ENCODE measurements around the gene S100A7A. TPM values are rescaled to one million over a fixed set of nuclear protein-coding genes. Genes with fewer than 3 reads are reported as not detected.

S100A7A gene
- total and polyA plus RNA-seq, 2 donors (not counting 1 experiment from before 2014, with no cell fraction given): not detected

DNA sequence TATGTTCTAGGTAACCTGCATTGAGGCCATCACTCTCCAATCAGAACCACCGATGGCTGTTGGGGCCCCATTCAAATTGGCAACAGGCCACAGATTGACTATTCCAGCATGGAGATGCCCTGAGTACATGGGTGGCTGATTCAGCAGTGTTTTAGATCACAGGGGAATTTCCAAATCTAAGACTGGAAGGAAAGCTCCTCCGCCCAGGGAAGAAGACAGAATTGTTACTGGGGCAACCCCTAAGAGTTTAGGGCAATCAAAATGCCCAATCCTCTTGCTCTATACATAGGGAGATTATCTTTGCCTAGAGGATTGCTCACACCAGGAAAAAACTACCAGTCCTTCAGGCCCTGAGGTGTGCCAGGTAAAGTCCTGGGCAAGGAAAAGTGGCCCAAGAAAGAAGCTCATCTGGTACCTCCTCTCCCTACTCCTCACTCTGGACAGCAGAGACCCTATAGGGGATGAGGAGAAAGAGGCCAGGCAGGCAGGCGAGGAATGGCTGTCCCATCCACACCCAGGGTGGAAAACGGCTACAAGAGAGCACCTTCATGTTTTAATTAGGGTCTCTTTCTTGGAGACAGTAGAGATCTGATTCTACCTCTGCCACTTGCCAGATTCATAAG, 31.3 kb upstream of the S100A7A start:
- no peak overlapping the region for H3K9ac ChIP-seq (ENCODE audit: low read length)
- intact Hi-C loops (cut with micrococcal nuclease): no loop called here
- H3K27me3 ChIP-seq (replicated peaks in 1 of 4; ENCODE audit: control extremely low read depth in 1 of 4, control insufficient read depth in 3 of 4, insufficient read depth in 4 of 4, low read length in 3 of 4): peaks cover 0 to 4% (median 2%) of the 10 kb centered on the region in 4 experiments
- H3K79me2 ChIP-seq (ENCODE audit: control insufficient read depth, insufficient read depth, low read length): no peaks in the 10 kb centered on the region
- CTCF ChIA-PET: no interaction called here
- H2AFZ ChIP-seq (ENCODE audit: insufficient read depth, low read depth, low read length, poor library complexity, severe bottlenecking): no peak overlapping the region
- H3K4me1 ChIP-seq (ENCODE audit: control insufficient read depth in 2 of 2, insufficient read depth in 2 of 2, low read length in 2 of 2): no peaks in the 10 kb centered on the region
- no peaks in the 10 kb centered on the region for H3K9me3 Mint-ChIP-seq (ENCODE audit: insufficient read depth)
- no CpG with 5 or more reads among the region's 4 CpGs for WGBS (ENCODE audit: insufficient coverage)
- ATAC-seq (ENCODE audit: low read depth) (no peak), DNase-seq (no peak)
- POLR2A ChIA-PET: no interaction called here
- H3K4me3 ChIP-seq (ENCODE audit: control extremely low read depth in 1 of 5, extremely low read depth in 1 of 5, insufficient read depth in 1 of 5, low read depth in 2 of 5, low read length in 4 of 5): no peak overlapping the region
- no peak overlapping the region for H3K4me3 Mint-ChIP-seq
- H3K27ac Mint-ChIP-seq: no peak overlapping the region
- TF ChIP-seq, protein P1, sequence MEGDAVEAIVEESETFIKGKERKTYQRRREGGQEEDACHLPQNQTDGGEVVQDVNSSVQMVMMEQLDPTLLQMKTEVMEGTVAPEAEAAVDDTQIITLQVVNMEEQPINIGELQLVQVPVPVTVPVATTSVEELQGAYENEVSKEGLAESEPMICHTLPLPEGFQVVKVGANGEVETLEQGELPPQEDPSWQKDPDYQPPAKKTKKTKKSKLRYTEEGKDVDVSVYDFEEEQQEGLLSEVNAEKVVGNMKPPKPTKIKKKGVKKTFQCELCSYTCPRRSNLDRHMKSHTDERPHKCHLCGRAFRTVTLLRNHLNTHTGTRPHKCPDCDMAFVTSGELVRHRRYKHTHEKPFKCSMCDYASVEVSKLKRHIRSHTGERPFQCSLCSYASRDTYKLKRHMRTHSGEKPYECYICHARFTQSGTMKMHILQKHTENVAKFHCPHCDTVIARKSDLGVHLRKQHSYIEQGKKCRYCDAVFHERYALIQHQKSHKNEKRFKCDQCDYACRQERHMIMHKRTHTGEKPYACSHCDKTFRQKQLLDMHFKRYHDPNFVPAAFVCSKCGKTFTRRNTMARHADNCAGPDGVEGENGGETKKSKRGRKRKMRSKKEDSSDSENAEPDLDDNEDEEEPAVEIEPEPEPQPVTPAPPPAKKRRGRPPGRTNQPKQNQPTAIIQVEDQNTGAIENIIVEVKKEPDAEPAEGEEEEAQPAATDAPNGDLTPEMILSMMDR (IDR thresholded peaks at IDR 0.05): no peak
- no peak for TF ChIP-seq EZH2 (IDR thresholded peaks at IDR 0.05; ENCODE audit: borderline replicate concordance, insufficient read depth, low read depth, low read length, poor library complexity, severe bottlenecking)
- H3K36me3 ChIP-seq (replicated peaks in 1 of 2; ENCODE audit: control extremely low read depth in 1 of 2, control insufficient read depth in 1 of 2, extremely low read depth in 1 of 2, insufficient read depth in 2 of 2, low read length in 1 of 2): no peaks in the 10 kb centered on the region
- peaks cover 0 to 6% (median 0%) of the 10 kb centered on the region in 3 donors for H3K9me3 ChIP-seq (ENCODE audit: control extremely low read depth in 1 of 3, control insufficient read depth in 2 of 3, insufficient read depth in 1 of 3, low read length in 2 of 3)
- H4K20me1 ChIP-seq (ENCODE audit: control insufficient read depth, insufficient read depth, low read length, poor library complexity, severe bottlenecking): no peaks in the 10 kb centered on the region
- no peak overlapping the region for H3K27ac ChIP-seq (ENCODE audit: low read length in 2 of 2)
- H3K4me1 Mint-ChIP-seq: no peaks in the 10 kb centered on the region
- no peak overlapping the region for H3K4me2 ChIP-seq (replicated peaks; ENCODE audit: low read depth, low read length, poor library complexity, severe bottlenecking)
- peaks cover 39% of the 10 kb centered on the region for H3K27me3 Mint-ChIP-seq

GRCh38 chr1:153386500-153386901, 29.8 kb upstream of the S100A7A start:
- Histone ChIP-seq H3K79me2 (ENCODE audit: control insufficient read depth, insufficient read depth, low read length) (no peaks in the 10 kb centered on the region), H2AFZ (ENCODE audit: insufficient read depth, low read depth, low read length, poor library complexity, severe bottlenecking) (no peak overlapping the region), H3K36me3 (replicated peaks in 1 of 2; ENCODE audit: control extremely low read depth in 1 of 2, control insufficient read depth in 1 of 2, extremely low read depth in 1 of 2, insufficient read depth in 2 of 2, low read length in 1 of 2) (no peaks in the 10 kb centered on the region), H4K20me1 (ENCODE audit: control insufficient read depth, insufficient read depth, low read length, poor library complexity, severe bottlenecking) (no peaks in the 10 kb centered on the region), H3K27ac (ENCODE audit: low read length in 2 of 2) (no peak overlapping the region), H3K9me3 (ENCODE audit: control extremely low read depth in 1 of 3, control insufficient read depth in 2 of 3, insufficient read depth in 1 of 3, low read length in 2 of 3) (no peaks in the 10 kb centered on the region), H3K4me3 (ENCODE audit: control extremely low read depth in 1 of 5, extremely low read depth in 1 of 5, insufficient read depth in 1 of 5, low read depth in 2 of 5, low read length in 4 of 5) (no peak overlapping the region), H3K9ac (ENCODE audit: low read length) (no peak overlapping the region), H3K4me1 (ENCODE audit: control insufficient read depth in 2 of 2, insufficient read depth in 2 of 2, low read length in 2 of 2) (no peaks in the 10 kb centered on the region), H3K27me3 (replicated peaks in 1 of 4; ENCODE audit: control extremely low read depth in 1 of 4, control insufficient read depth in 3 of 4, insufficient read depth in 4 of 4, low read length in 3 of 4) (peaks cover 0 to 4% (median 0%) of the 10 kb centered on the region in 4 experiments), H3K4me2 (replicated peaks; ENCODE audit: low read depth, low read length, poor library complexity, severe bottlenecking) (no peak overlapping the region)
- ChIA-PET CTCF (no interaction called here), POLR2A (no interaction called here)
- ATAC-seq (ENCODE audit: low read depth) (no peak), DNase-seq (no peak)
- Mint-ChIP-seq H3K4me3 (no peak overlapping the region), H3K27me3 (peaks cover 34% of the 10 kb centered on the region), H3K27ac (no peak overlapping the region), H3K4me1 (no peaks in the 10 kb centered on the region), H3K9me3 (ENCODE audit: insufficient read depth) (no peaks in the 10 kb centered on the region)
- intact Hi-C loops (cut with micrococcal nuclease): no loop called here
- WGBS (ENCODE audit: insufficient coverage): 9% methylated on average over 5 of the region's 5 CpGs
- TF ChIP-seq EZH2 (IDR thresholded peaks at IDR 0.05; ENCODE audit: borderline replicate concordance, insufficient read depth, low read depth, low read length, poor library complexity, severe bottlenecking): no peak
- TF ChIP-seq, protein P1 (IDR thresholded peaks at IDR 0.05): no peak

All from B cell (primary cell).